Measurements from ENCODE around the gene PHACTR4. TPM values are rescaled to one million over a fixed set of nuclear protein-coding genes. Genes with fewer than 3 reads are reported as not detected.
A peak's percentile ranks its signal among the peaks of the same experiment; 100 is the strongest.
"Not testable (repeated sequence)": the region's sequence is repeated elsewhere in the genome, so short reads cannot be mapped to it uniquely, and the experiment has no call there.

Gene PHACTR4
- total and polyA plus RNA-seq, 4 donors: 14.2 to 40.2 (median 29.2) TPM

- WGBS (ENCODE audit: insufficient coverage): 93% methylated on average over 5 of the region's 13 CpGs
Measured at GRCh38 chr1:28514445-28514933, 144.9 kb downstream of the PHACTR4 start.

GRCh38 chr1:28516518-28516956, 147.0 kb downstream of the PHACTR4 start:
- H3K27me3 ChIP-seq (ENCODE audit: control insufficient read depth, insufficient read depth, low read length): no peaks in the 10 kb centered on the region
- peaks cover 25% of the 10 kb centered on the region for H3K36me3 ChIP-seq (ENCODE audit: control insufficient read depth, insufficient read depth, low read length)
- no peak overlapping the region for H3K4me3 ChIP-seq (ENCODE audit: low read depth, low read length)
- WGBS (ENCODE audit: insufficient coverage): 100% methylated on average over 1 of the region's 1 CpG
- DNase-seq (ENCODE audit: low read depth in 4 of 6, low spot score in 6 of 6): no peak
- H3K9me3 ChIP-seq (ENCODE audit: control insufficient read depth, insufficient read depth, low read length): no peaks in the 10 kb centered on the region
- H3K4me1 ChIP-seq (ENCODE audit: control insufficient read depth, insufficient read depth, low read length): peaks cover 20% of the 10 kb centered on the region
- H3K27ac ChIP-seq (ENCODE audit: low read depth, low read length): no peak overlapping the region

More at GRCh38 chr1:28514445-28514933, 144.9 kb downstream of the PHACTR4 start:
- H3K36me3 ChIP-seq (ENCODE audit: control insufficient read depth, insufficient read depth, low read length): peaks cover 43% of the 10 kb centered on the region
- not testable (repeated sequence) for H3K9me3 ChIP-seq (ENCODE audit: control insufficient read depth, insufficient read depth, low read length); H3K27ac ChIP-seq (ENCODE audit: low read depth, low read length); H3K4me3 ChIP-seq (ENCODE audit: low read depth, low read length); DNase-seq (ENCODE audit: low read depth in 4 of 6, low spot score in 6 of 6); H3K27me3 ChIP-seq (ENCODE audit: control insufficient read depth, insufficient read depth, low read length)
- peaks cover 15% of the 10 kb centered on the region for H3K4me1 ChIP-seq (ENCODE audit: control insufficient read depth, insufficient read depth, low read length)

- no peaks in the 10 kb centered on the region for H3K9me3 ChIP-seq (ENCODE audit: control insufficient read depth, insufficient read depth, low read length)
Measured at GRCh38 chr1:28517649-28517999, 148.1 kb downstream of the PHACTR4 start.

GRCh38 chr1:28518000-28518744, 148.6 kb downstream of the PHACTR4 start:
- H3K4me1 ChIP-seq (ENCODE audit: control insufficient read depth, insufficient read depth, low read length): peaks cover 17% of the 10 kb centered on the region
- H3K27ac ChIP-seq (ENCODE audit: low read depth, low read length): peak overlapping the region; percentile 33
- H3K9me3 ChIP-seq (ENCODE audit: control insufficient read depth, insufficient read depth, low read length): no peaks in the 10 kb centered on the region
- H3K36me3 ChIP-seq (ENCODE audit: control insufficient read depth, insufficient read depth, low read length): peaks cover 13% of the 10 kb centered on the region
- peak; percentile 61 to 96 (median 77) for DNase-seq (ENCODE audit: low read depth in 4 of 6, low spot score in 6 of 6)
- peak overlapping the region; percentile 53 for H3K4me3 ChIP-seq (ENCODE audit: low read depth, low read length)
- no peaks in the 10 kb centered on the region for H3K27me3 ChIP-seq (ENCODE audit: control insufficient read depth, insufficient read depth, low read length)
- whole genome bisulfite sequencing (ENCODE audit: insufficient coverage): 0% methylated on average over 92 of the region's 92 CpGs

More at GRCh38 chr1:28517649-28517999, 148.1 kb downstream of the PHACTR4 start:
- H3K27ac ChIP-seq (ENCODE audit: low read depth, low read length): no peak overlapping the region
- H3K36me3 ChIP-seq (ENCODE audit: control insufficient read depth, insufficient read depth, low read length): peaks cover 17% of the 10 kb centered on the region
- DNase-seq (ENCODE audit: low read depth in 4 of 6, low spot score in 6 of 6): no peak
- H3K27me3 ChIP-seq (ENCODE audit: control insufficient read depth, insufficient read depth, low read length): no peaks in the 10 kb centered on the region
- H3K4me1 ChIP-seq (ENCODE audit: control insufficient read depth, insufficient read depth, low read length): peaks cover 17% of the 10 kb centered on the region
- 11% methylated on average over 3 of the region's 7 CpGs for WGBS (ENCODE audit: insufficient coverage)
- peak overlapping the region; percentile 53 for H3K4me3 ChIP-seq (ENCODE audit: low read depth, low read length)

GRCh38 chr1:28518745-28519341, 149.3 kb downstream of the PHACTR4 start:
- Histone ChIP-seq H3K27me3 (ENCODE audit: control insufficient read depth, insufficient read depth, low read length) (no peaks in the 10 kb centered on the region), H3K4me3 (ENCODE audit: low read depth, low read length) (peak overlapping the region; percentile 33), H3K9me3 (ENCODE audit: control insufficient read depth, insufficient read depth, low read length) (no peaks in the 10 kb centered on the region), H3K27ac (ENCODE audit: low read depth, low read length) (no peak overlapping the region), H3K4me1 (ENCODE audit: control insufficient read depth, insufficient read depth, low read length) (peaks cover 17% of the 10 kb centered on the region), H3K36me3 (ENCODE audit: control insufficient read depth, insufficient read depth, low read length) (peaks cover 8% of the 10 kb centered on the region)
- DNase-seq (ENCODE audit: low read depth in 4 of 6, low spot score in 6 of 6): no peak
- 6% methylated on average over 19 of the region's 21 CpGs for WGBS (ENCODE audit: insufficient coverage)

GRCh38 chr1:28519946-28520725, 150.6 kb downstream of the PHACTR4 start:
- 100% methylated on average over 1 of the region's 10 CpGs for WGBS (ENCODE audit: insufficient coverage)
- H3K36me3 ChIP-seq (ENCODE audit: control insufficient read depth, insufficient read depth, low read length): peaks cover 10% of the 10 kb centered on the region
- no peak for DNase-seq (ENCODE audit: low read depth in 4 of 6, low spot score in 6 of 6)
- no peaks in the 10 kb centered on the region for H3K27me3 ChIP-seq (ENCODE audit: control insufficient read depth, insufficient read depth, low read length)
- H3K4me1 ChIP-seq (ENCODE audit: control insufficient read depth, insufficient read depth, low read length): peaks cover 17% of the 10 kb centered on the region
- H3K27ac ChIP-seq (ENCODE audit: low read depth, low read length): no peak overlapping the region
- no peak overlapping the region for H3K4me3 ChIP-seq (ENCODE audit: low read depth, low read length)
- no peaks in the 10 kb centered on the region for H3K9me3 ChIP-seq (ENCODE audit: control insufficient read depth, insufficient read depth, low read length)

- not testable (repeated sequence) for H3K4me3 ChIP-seq (ENCODE audit: low read depth, low read length); DNase-seq (ENCODE audit: low read depth in 4 of 6, low spot score in 6 of 6); H3K27me3 ChIP-seq (ENCODE audit: control insufficient read depth, insufficient read depth, low read length); H3K9me3 ChIP-seq (ENCODE audit: control insufficient read depth, insufficient read depth, low read length); H3K36me3 ChIP-seq (ENCODE audit: control insufficient read depth, insufficient read depth, low read length); H3K27ac ChIP-seq (ENCODE audit: low read depth, low read length)
- 94% methylated on average over 8 of the region's 12 CpGs for WGBS (ENCODE audit: insufficient coverage)
- peaks cover 17% of the 10 kb centered on the region for H3K4me1 ChIP-seq (ENCODE audit: control insufficient read depth, insufficient read depth, low read length)
Measured at GRCh38 chr1:28520796-28521195, 151.3 kb downstream of the PHACTR4 start.

GRCh38 chr1:28521502-28522164, 152.1 kb downstream of the PHACTR4 start:
- peaks cover 7% of the 10 kb centered on the region for H3K36me3 ChIP-seq (ENCODE audit: control insufficient read depth, insufficient read depth, low read length)
- H3K27me3 ChIP-seq (ENCODE audit: control insufficient read depth, insufficient read depth, low read length): no peaks in the 10 kb centered on the region
- no peak for DNase-seq (ENCODE audit: low read depth in 4 of 6, low spot score in 6 of 6)
- H3K4me1 ChIP-seq (ENCODE audit: control insufficient read depth, insufficient read depth, low read length): peaks cover 17% of the 10 kb centered on the region
- WGBS (ENCODE audit: insufficient coverage): 87% methylated on average over 5 of the region's 6 CpGs
- H3K9me3 ChIP-seq (ENCODE audit: control insufficient read depth, insufficient read depth, low read length): no peaks in the 10 kb centered on the region
- H3K4me3 ChIP-seq (ENCODE audit: low read depth, low read length): no peak overlapping the region
- H3K27ac ChIP-seq (ENCODE audit: low read depth, low read length): no peak overlapping the region

GRCh38 chr1:28522537-28522936, 153.0 kb downstream of the PHACTR4 start:
- not testable (repeated sequence) for H3K9me3 ChIP-seq (ENCODE audit: control insufficient read depth, insufficient read depth, low read length); H3K4me3 ChIP-seq (ENCODE audit: low read depth, low read length); H3K36me3 ChIP-seq (ENCODE audit: control insufficient read depth, insufficient read depth, low read length); H3K27me3 ChIP-seq (ENCODE audit: control insufficient read depth, insufficient read depth, low read length); H3K27ac ChIP-seq (ENCODE audit: low read depth, low read length); DNase-seq (ENCODE audit: low read depth in 4 of 6, low spot score in 6 of 6)
- 100% methylated on average over 4 of the region's 9 CpGs for WGBS (ENCODE audit: insufficient coverage)
- H3K4me1 ChIP-seq (ENCODE audit: control insufficient read depth, insufficient read depth, low read length): peaks cover 17% of the 10 kb centered on the region

Measured in spinal cord (tissue), 10 donors.